ENCODE data around the gene IMPA2.

Gene IMPA2

GRCh38 chr18:11980494-11981191 lies 664 bp upstream of the IMPA2 start:
- H3K4me3 ChIP-seq (ENCODE audit: control insufficient read depth, low read depth, low read length), result peak overlapping the region; percentile 52
- DNase-seq (ENCODE audit: low read depth), result peak; percentile 86
- TF ChIP-seq, protein P1, sequence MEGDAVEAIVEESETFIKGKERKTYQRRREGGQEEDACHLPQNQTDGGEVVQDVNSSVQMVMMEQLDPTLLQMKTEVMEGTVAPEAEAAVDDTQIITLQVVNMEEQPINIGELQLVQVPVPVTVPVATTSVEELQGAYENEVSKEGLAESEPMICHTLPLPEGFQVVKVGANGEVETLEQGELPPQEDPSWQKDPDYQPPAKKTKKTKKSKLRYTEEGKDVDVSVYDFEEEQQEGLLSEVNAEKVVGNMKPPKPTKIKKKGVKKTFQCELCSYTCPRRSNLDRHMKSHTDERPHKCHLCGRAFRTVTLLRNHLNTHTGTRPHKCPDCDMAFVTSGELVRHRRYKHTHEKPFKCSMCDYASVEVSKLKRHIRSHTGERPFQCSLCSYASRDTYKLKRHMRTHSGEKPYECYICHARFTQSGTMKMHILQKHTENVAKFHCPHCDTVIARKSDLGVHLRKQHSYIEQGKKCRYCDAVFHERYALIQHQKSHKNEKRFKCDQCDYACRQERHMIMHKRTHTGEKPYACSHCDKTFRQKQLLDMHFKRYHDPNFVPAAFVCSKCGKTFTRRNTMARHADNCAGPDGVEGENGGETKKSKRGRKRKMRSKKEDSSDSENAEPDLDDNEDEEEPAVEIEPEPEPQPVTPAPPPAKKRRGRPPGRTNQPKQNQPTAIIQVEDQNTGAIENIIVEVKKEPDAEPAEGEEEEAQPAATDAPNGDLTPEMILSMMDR (IDR thresholded peaks at IDR 0.05; ENCODE audit: control insufficient read depth, insufficient read depth, low read depth, low read length, missing control alignments), result no peak

GRCh38 chr18:11981543-11982366 lies 448 bp downstream of the IMPA2 start:
- TF ChIP-seq, protein P1 (IDR thresholded peaks at IDR 0.05; ENCODE audit: control insufficient read depth, insufficient read depth, low read depth, low read length, missing control alignments), result no peak
- peak overlapping the region; percentile 52 for H3K4me3 ChIP-seq (ENCODE audit: control insufficient read depth, low read depth, low read length)
- no peak for DNase-seq (ENCODE audit: low read depth)

DNA sequence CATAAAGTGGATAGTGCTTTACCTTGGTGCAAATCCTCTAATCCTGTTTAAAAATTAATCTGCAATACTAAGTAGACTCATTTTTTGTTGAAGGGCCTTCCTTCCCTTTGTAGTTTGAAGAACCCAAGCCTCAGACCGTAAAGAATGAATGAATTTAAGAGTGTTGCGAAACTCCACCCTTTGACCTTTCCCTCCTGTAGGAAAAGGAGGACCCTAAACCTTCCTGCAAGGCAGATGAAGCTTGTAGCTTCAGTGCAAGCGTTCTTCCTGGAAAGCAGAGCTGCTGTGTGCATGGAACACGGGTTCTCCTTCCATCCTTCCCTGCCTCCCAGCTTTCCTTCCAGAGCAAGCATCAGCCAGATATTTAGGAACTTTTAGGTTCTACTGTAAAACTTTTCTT lies 1.7 kb downstream of the IMPA2 start:
- TF ChIP-seq, protein P1 (IDR thresholded peaks at IDR 0.05; ENCODE audit: control insufficient read depth, insufficient read depth, low read depth, low read length, missing control alignments), result no peak
- no peak for DNase-seq (ENCODE audit: low read depth)
- H3K4me3 ChIP-seq (ENCODE audit: control insufficient read depth, low read depth, low read length), result no peak overlapping the region

GRCh38 chr18:11983592-11983991 lies 2.3 kb downstream of the IMPA2 start:
- TF ChIP-seq, protein P1 (IDR thresholded peaks at IDR 0.05; ENCODE audit: control insufficient read depth, insufficient read depth, low read depth, low read length, missing control alignments), result no peak
- no peak overlapping the region for H3K4me3 ChIP-seq (ENCODE audit: control insufficient read depth, low read depth, low read length)
- no peak for DNase-seq (ENCODE audit: low read depth)

GRCh38 chr18:11984091-11984490 lies 2.8 kb downstream of the IMPA2 start:
- DNase-seq (ENCODE audit: low read depth), result no peak
- no peak overlapping the region for H3K4me3 ChIP-seq (ENCODE audit: control insufficient read depth, low read depth, low read length)
- TF ChIP-seq, protein P1 (IDR thresholded peaks at IDR 0.05; ENCODE audit: control insufficient read depth, insufficient read depth, low read depth, low read length, missing control alignments), result no peak

DNA sequence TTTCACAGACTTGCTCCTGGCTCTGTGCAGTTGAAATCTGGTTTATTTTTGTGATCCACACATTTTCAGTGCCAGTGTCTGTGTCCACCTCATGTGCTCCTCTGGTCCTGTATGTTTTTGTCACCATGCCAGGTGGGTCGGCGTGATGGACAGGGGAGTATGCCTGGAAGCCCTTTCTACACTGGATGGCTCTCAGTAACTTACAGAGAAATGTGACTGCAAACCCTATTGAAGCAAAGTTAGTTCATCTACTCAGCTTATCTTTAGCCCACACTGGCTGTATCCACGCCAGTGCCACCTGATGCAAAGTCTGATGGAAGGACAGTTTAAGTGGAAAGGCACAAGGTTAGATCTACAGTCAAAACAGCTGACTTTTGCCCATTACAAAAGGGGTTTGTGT lies 4.3 kb downstream of the IMPA2 start:
- no peak for DNase-seq (ENCODE audit: low read depth)
- TF ChIP-seq, protein P1 (IDR thresholded peaks at IDR 0.05; ENCODE audit: control insufficient read depth, insufficient read depth, low read depth, low read length, missing control alignments), result no peak
- H3K4me3 ChIP-seq (ENCODE audit: control insufficient read depth, low read depth, low read length), result no peak overlapping the region
